T-helper 2 cell treated with Interferon-gamma antibody and Interleukin-4, amounts not matched to agents 100 ng/mL and 5 ng/mL, for 36 hours (primary cell): Measurements from ENCODE around the gene VTA1. TPM values are rescaled to one million over a fixed set of nuclear protein-coding genes. Genes with fewer than 3 reads are reported as not detected.
"Not testable (repeated sequence)": the region's sequence is repeated elsewhere in the genome, so short reads cannot be mapped to it uniquely, and the experiment has no call there.

Source experiments
- intact Hi-C: fragments of 100-400 bp; cut with micrococcal nuclease; formaldehyde crosslinking; loops from one replicate; pipeline ENCODE4 v1.15.1; 2023
- total RNA-seq: library from RNA; stranded (reverse); gene quantifications from 2 replicates; pipeline ENCODE4 v1.2.3, GENCODE V29; 2022

Gene VTA1, protein sequence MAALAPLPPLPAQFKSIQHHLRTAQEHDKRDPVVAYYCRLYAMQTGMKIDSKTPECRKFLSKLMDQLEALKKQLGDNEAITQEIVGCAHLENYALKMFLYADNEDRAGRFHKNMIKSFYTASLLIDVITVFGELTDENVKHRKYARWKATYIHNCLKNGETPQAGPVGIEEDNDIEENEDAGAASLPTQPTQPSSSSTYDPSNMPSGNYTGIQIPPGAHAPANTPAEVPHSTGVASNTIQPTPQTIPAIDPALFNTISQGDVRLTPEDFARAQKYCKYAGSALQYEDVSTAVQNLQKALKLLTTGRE
- total RNA-seq: 38.2 and 41.6 TPM in 2 replicates

- intact Hi-C loops: loop anchor here (1.0 to 10.0 kb wide), 12 partner anchors 60 to 1950 kb away; partner anchors contain the start of genes ADAT2, ADGRG6, HIVEP2 and LTV1
Measured at GRCh38 chr6:142146828-142147662, at the start of gene VTA1, which contains the start of gene NMBR. Gene VTA1 (plus strand): TSS chr6:142147263. CDS start chr6:142147288, 25 bp downstream. Gene NMBR (minus strand): TSS chr6:142147122. CDS start chr6:142088658, 58,464 bp downstream.

- intact Hi-C loops: not testable (repeated sequence)
Measured at GRCh38 chr6:142104820-142105219, 42.2 kb upstream of the VTA1 start.

- intact Hi-C loops: not testable (repeated sequence)
Measured at GRCh38 chr6:142110820-142111219, 36.2 kb upstream of the VTA1 start.

DNA sequence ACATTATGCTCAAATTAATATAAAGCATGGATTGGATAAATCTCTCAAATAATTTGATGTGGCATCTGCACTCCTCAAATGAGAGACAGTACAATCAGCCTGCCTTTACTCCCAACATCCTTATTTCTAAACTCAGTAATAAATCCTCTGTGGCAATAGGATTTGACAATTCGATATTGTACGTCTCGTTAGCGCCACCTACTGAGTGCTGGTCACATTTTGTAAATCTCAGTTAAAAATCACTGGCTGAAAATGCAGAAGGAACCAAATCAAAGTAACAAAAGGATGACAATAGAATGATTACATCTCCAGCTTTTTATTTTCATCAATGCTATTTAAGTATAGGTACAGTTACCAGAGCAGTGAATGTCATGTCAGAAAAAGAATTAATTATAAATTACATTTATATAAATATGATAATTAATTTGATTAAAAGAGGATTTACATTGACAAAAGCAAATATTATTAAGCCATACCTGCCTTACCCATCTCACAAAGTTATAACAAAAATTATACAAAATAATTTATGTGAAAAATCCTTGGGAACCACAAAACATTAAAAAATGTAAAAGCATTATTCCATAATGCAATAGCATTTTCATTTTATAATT, 34.5 kb upstream of the VTA1 start:
- intact Hi-C loops: loop anchor here (1.0 to 2.0 kb wide), 2 partner anchors 123 to 436 kb away; no protein-coding TSS in a partner anchor

- intact Hi-C loops: no loop called here
Measured at GRCh38 chr6:142117366-142117765, 29.7 kb upstream of the VTA1 start.

GRCh38 chr6:142118328-142118727, 28.7 kb upstream of the VTA1 start:
- intact Hi-C loops: no loop called here

DNA sequence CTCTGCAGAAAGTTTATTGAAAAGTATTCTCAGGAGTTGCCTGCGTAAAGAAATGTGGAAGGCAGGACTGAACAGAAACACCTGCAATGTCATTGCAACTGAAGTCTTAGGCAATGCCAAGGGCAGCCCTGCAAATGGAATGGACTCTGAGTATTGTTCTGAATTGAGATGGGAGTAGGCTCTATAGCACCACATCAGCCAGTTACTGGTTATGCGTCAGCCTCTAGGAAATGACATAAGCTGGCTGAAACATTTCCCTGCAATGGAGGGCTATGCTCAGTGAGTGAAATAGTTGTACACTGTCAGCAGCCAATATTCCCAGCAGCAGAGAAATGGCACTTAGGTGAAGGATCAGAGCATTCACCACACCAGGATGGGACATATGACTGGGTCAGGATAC, 28.1 kb upstream of the VTA1 start:
- intact Hi-C loops: no loop called here

DNA sequence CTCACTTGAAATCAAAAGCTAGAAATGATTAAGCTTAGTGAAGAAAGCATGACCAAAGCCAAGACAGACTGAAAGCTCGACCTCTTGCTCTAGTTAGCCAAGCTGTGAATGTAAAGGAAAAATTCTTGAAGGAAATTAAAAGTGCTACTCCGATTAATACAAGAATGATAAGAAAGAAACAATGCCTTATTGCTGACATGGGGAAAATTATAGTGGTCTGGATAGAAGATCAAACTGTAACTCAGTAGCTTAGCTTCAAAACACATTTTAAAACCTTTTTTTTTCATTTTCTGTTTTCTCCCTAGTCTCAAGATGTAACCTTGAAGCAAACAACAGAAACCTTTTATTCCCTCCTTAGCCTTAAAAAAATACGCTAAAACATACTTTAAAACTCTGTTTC, 25.7 kb upstream of the VTA1 start:
- intact Hi-C loops: no loop called here

GRCh38 chr6:142130814-142131213, 16.2 kb upstream of the VTA1 start:
- intact Hi-C loops: no loop called here

DNA sequence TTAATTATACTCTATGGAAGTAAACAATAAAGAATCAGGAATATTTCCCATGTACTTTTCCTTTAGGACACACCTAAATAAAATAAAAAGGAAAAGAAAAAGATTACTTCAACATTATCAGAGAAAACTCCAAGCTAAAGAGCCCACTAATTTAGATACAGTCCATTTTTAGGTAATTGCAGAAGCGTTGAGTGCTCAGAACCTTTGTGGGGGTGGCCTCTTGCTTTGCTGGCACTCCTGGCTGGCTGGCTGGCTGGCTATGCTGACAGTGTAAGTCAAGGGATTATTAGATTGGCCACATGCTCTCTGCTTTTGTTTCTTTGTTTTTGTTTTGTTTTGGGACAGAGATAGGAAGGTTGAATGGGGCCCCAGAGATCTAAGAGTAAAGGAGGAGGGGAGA, 14.4 kb upstream of the VTA1 start, which contains the start of gene GJE1:
GJE1 (plus strand) TSS at position 301 of the 400 bp plus-strand sequence. CDS start 234 bp downstream, outside the sequence.
- intact Hi-C loops: no loop called here

- intact Hi-C loops: no loop called here
Measured at GRCh38 chr6:142138876-142139275, 8.2 kb upstream of the VTA1 start.

DNA sequence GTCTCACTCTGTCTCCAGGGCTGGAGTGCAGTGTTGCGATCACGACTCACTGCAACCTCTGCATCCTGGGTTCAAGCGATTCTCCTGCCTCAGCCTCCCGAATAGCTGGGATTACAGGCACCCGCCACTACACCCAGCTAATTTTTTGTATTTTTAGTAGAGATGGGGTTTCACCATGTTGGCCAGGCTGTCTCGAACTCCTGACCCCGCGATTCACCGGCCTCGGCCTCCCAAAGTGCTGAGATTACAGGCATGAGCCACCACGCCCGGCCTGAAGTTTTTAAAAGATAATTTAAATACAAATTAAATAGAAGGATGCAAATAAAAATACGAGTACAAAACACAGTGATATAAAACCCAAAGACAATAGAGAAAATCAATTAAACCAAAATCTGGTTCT, 5.5 kb upstream of the VTA1 start:
- intact Hi-C loops: loop anchor here (10.0 kb wide), 6 partner anchors 333 to 1703 kb away; partner anchors contain the start of genes HIVEP2 and LTV1

GRCh38 chr6:142152746-142153145, 5.7 kb downstream of the VTA1 start:
- intact Hi-C loops: no loop called here

GRCh38 chr6:142153196-142153595, 6.1 kb downstream of the VTA1 start:
- intact Hi-C loops: no loop called here

GRCh38 chr6:142154336-142154735, 7.3 kb downstream of the VTA1 start:
- intact Hi-C loops: no loop called here

GRCh38 chr6:142155091-142155490, 8.0 kb downstream of the VTA1 start:
- intact Hi-C loops: no loop called here

GRCh38 chr6:142155895-142156757, 9.1 kb downstream of the VTA1 start:
- intact Hi-C loops: loop anchor here (1.0 to 2.0 kb wide), 2 partner anchors 51 to 232 kb away; no protein-coding TSS in a partner anchor

- intact Hi-C loops: loop anchor here (1.0 to 2.0 kb wide), 2 partner anchors 50 to 232 kb away; no protein-coding TSS in a partner anchor
Measured at GRCh38 chr6:142156758-142157068, 9.7 kb downstream of the VTA1 start.

GRCh38 chr6:142162780-142163179, 15.7 kb downstream of the VTA1 start:
- intact Hi-C loops: no loop called here

DNA sequence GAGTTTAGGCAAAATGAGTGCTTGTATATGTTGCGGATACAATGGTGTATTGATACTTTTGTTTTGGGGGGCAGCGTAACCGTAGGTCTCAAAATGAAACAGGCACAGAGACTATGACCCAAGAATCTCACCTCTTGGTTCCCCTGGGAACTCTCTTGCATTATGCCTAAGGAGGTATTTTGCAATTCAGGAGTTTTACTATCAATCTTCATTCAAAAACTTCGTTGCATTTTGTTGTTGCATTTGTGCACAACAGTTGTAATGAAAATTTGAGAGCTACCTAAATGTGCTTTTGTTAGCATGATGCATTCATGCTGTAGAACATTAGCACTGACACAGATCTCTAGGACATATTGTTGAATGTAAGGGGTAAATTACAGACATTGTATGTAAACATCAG, 18.2 kb downstream of the VTA1 start:
- intact Hi-C loops: no loop called here

DNA sequence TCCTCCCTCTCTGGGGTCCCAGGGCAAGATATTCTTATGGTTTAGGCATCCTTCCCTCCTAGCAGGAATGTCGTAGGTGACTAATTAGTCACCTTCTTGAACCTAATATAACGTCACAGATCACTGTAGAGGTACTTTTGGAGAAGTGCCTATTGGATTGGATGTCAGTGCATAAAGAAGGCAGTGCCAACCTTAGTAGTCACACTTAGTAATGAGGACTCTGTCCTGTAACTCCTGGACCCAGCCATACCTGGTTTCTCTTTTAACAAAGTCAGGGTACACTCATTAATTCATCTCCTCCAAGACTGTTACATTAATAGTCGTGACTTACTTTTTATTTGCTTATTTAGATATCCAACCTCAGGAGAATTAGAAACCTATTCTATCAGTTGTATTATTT, 20.0 kb downstream of the VTA1 start:
- intact Hi-C loops: no loop called here
